GM10847 (cell line): Measurements from ENCODE around the gene CX3CR1.

ENCODE experiments used
- POLR2A ChIP-seq: IDR thresholded peaks from 2 replicates; pipeline ENCODE4 v1.6.1; 2011; ENCODE audit not compliant: insufficient read length; ENCODE audit errors: extremely low read depth

CX3CR1 gene

GRCh38 chr3:39296197-39297077 is 16.6 kb upstream of the CX3CR1 start:
- no peak for TF ChIP-seq POLR2A

GRCh38 chr3:39295184-39295775 is 15.4 kb upstream of the CX3CR1 start:
- no peak for TF ChIP-seq POLR2A

- TF ChIP-seq POLR2A, result no peak
These were observed 14.8 kb upstream of the CX3CR1 start for GRCh38 chr3:39294446-39295183.

- TF ChIP-seq POLR2A, result no peak
These were observed 13.1 kb upstream of the CX3CR1 start for GRCh38 chr3:39292961-39293360.

- TF ChIP-seq POLR2A, result no peak
These were observed 12.1 kb upstream of the CX3CR1 start for GRCh38 chr3:39291903-39292329.

- TF ChIP-seq POLR2A, result no peak
These were observed 10.4 kb upstream of the CX3CR1 start for GRCh38 chr3:39290255-39290654.

GRCh38 chr3:39289107-39289506 is 9.3 kb upstream of the CX3CR1 start:
- TF ChIP-seq POLR2A, result no peak

GRCh38 chr3:39288300-39288808 is 8.5 kb upstream of the CX3CR1 start:
- TF ChIP-seq POLR2A, result no peak

GRCh38 chr3:39287216-39288164 is 7.7 kb upstream of the CX3CR1 start:
- no peak for TF ChIP-seq POLR2A

- no peak for TF ChIP-seq POLR2A
These were observed 6.9 kb upstream of the CX3CR1 start for GRCh38 chr3:39286771-39287170.

GRCh38 chr3:39285332-39285731 is 5.5 kb upstream of the CX3CR1 start:
- TF ChIP-seq POLR2A, result no peak

GRCh38 chr3:39284457-39284881 is 4.6 kb upstream of the CX3CR1 start:
- no peak for TF ChIP-seq POLR2A

- TF ChIP-seq POLR2A, result no peak
These were observed 2.2 kb upstream of the CX3CR1 start for GRCh38 chr3:39282057-39282456.

GRCh38 chr3:39281533-39281932 is 1.7 kb upstream of the CX3CR1 start:
- no peak for TF ChIP-seq POLR2A
